ENCODE results near the gene RNF17.

The RNF17 gene

GRCh38 chr13:24900507-24900906, 136.5 kb downstream of the RNF17 start:
- H3K4me1 Mint-ChIP-seq (ENCODE audit: low read depth in 2 of 2), result no peaks in the 10 kb centered on the region
- no peaks in the 10 kb centered on the region for H3K27me3 Mint-ChIP-seq
- peaks cover 4% of the 10 kb centered on the region for H3K36me3 Mint-ChIP-seq (ENCODE audit: insufficient read depth)
- no peak overlapping the region for H3K27ac Mint-ChIP-seq
- H3K4me3 Mint-ChIP-seq, result no peak overlapping the region
- no peak for DNase-seq
- no peak for ATAC-seq (replicated peaks)
- H3K9me3 Mint-ChIP-seq, result no peaks in the 10 kb centered on the region

GRCh38 chr13:24905242-24905641, 141.3 kb downstream of the RNF17 start:
- H3K36me3 Mint-ChIP-seq (ENCODE audit: insufficient read depth), result peaks cover under 1% of the 10 kb centered on the region
- no peak for DNase-seq

GRCh38 chr13:24906268-24906667, 142.3 kb downstream of the RNF17 start:
- no peaks in the 10 kb centered on the region for H3K4me1 Mint-ChIP-seq (ENCODE audit: low read depth in 2 of 2)
- H3K36me3 Mint-ChIP-seq (ENCODE audit: insufficient read depth), result peaks cover 1% of the 10 kb centered on the region
- H3K4me3 Mint-ChIP-seq, result no peak overlapping the region
- peak overlapping the region in 1 of 2 donors; percentile 0 for H3K27ac Mint-ChIP-seq
- no peaks in the 10 kb centered on the region for H3K27me3 Mint-ChIP-seq
- DNase-seq (no peak), ATAC-seq (replicated peaks) (no peak)
- H3K9me3 Mint-ChIP-seq, result no peaks in the 10 kb centered on the region

More at GRCh38 chr13:24905242-24905641, 141.3 kb downstream of the RNF17 start:
- Mint-ChIP-seq H3K4me1 (ENCODE audit: low read depth in 2 of 2) (no peaks in the 10 kb centered on the region), H3K27me3 (no peaks in the 10 kb centered on the region), H3K27ac (no peak overlapping the region), H3K4me3 (no peak overlapping the region), H3K9me3 (no peaks in the 10 kb centered on the region)
- no peak for ATAC-seq (replicated peaks)

- H3K27ac Mint-ChIP-seq, result no peak overlapping the region
- ATAC-seq (replicated peaks), result no peak
- H3K36me3 Mint-ChIP-seq (ENCODE audit: insufficient read depth), result peaks cover 7% of the 10 kb centered on the region
- no peaks in the 10 kb centered on the region for H3K27me3 Mint-ChIP-seq
- H3K4me3 Mint-ChIP-seq, result no peak overlapping the region
- no peak for DNase-seq
- no peaks in the 10 kb centered on the region for H3K4me1 Mint-ChIP-seq (ENCODE audit: low read depth in 2 of 2)
- H3K9me3 Mint-ChIP-seq, result no peaks in the 10 kb centered on the region
Measured at GRCh38 chr13:24910502-24911132, 146.6 kb downstream of the RNF17 start.

GRCh38 chr13:24911133-24911908, 147.4 kb downstream of the RNF17 start:
- Mint-ChIP-seq H3K36me3 (ENCODE audit: insufficient read depth) (peaks cover 7% of the 10 kb centered on the region), H3K9me3 (no peaks in the 10 kb centered on the region), H3K4me3 (no peak overlapping the region), H3K27ac (no peak overlapping the region), H3K27me3 (no peaks in the 10 kb centered on the region), H3K4me1 (ENCODE audit: low read depth in 2 of 2) (no peaks in the 10 kb centered on the region)
- DNase-seq, result no peak
- no peak for ATAC-seq (replicated peaks)

- ATAC-seq (replicated peaks) (no peak), DNase-seq (no peak)
- Mint-ChIP-seq H3K9me3 (no peaks in the 10 kb centered on the region), H3K27me3 (no peaks in the 10 kb centered on the region), H3K27ac (no peak overlapping the region), H3K36me3 (ENCODE audit: insufficient read depth) (peaks cover 4% of the 10 kb centered on the region), H3K4me3 (no peak overlapping the region), H3K4me1 (ENCODE audit: low read depth in 2 of 2) (no peaks in the 10 kb centered on the region)
Measured at GRCh38 chr13:24916464-24916863, 152.5 kb downstream of the RNF17 start.

GRCh38 chr13:24921003-24921402, 157.0 kb downstream of the RNF17 start:
- Mint-ChIP-seq H3K9me3 (no peaks in the 10 kb centered on the region), H3K36me3 (ENCODE audit: insufficient read depth) (peaks cover 12% of the 10 kb centered on the region), H3K27me3 (no peaks in the 10 kb centered on the region), H3K4me3 (peak overlapping the region in 1 of 2 donors; percentile 98), H3K27ac (no peak overlapping the region), H3K4me1 (ENCODE audit: low read depth in 2 of 2) (peaks cover 5 to 16% of the 10 kb centered on the region in 2 donors)
- DNase-seq (no peak), ATAC-seq (replicated peaks) (no peak)

GRCh38 chr13:24921881-24922280, 157.9 kb downstream of the RNF17 start:
- Mint-ChIP-seq H3K27ac (peak overlapping the region; percentile 87 to 96), H3K9me3 (no peaks in the 10 kb centered on the region), H3K36me3 (ENCODE audit: insufficient read depth) (peaks cover 12% of the 10 kb centered on the region), H3K4me1 (ENCODE audit: low read depth in 2 of 2) (peaks cover 5 to 16% of the 10 kb centered on the region in 2 donors), H3K27me3 (no peaks in the 10 kb centered on the region), H3K4me3 (peak overlapping the region; percentile 97 to 98)
- DNase-seq (no peak), ATAC-seq (replicated peaks) (no peak)

GRCh38 chr13:24922387-24922744, 158.4 kb downstream of the RNF17 start:
- ATAC-seq (replicated peaks) (peak; percentile 17), DNase-seq (peak in 2 of 3 experiments; percentile 4)
- Mint-ChIP-seq H3K4me3 (peak overlapping the region; percentile 97 to 98), H3K27me3 (no peaks in the 10 kb centered on the region), H3K4me1 (ENCODE audit: low read depth in 2 of 2) (peaks cover 5 to 16% of the 10 kb centered on the region in 2 donors), H3K9me3 (no peaks in the 10 kb centered on the region), H3K27ac (peak overlapping the region; percentile 87 to 96), H3K36me3 (ENCODE audit: insufficient read depth) (peaks cover 12% of the 10 kb centered on the region)

- DNase-seq (peak; percentile 88 to 89 (median 89)), ATAC-seq (replicated peaks) (peak; percentile 97)
- Mint-ChIP-seq H3K27ac (peak overlapping the region; percentile 87 to 96), H3K27me3 (no peaks in the 10 kb centered on the region), H3K9me3 (no peaks in the 10 kb centered on the region), H3K4me3 (peak overlapping the region; percentile 97 to 98), H3K4me1 (ENCODE audit: low read depth in 2 of 2) (peaks cover 5 to 16% of the 10 kb centered on the region in 2 donors), H3K36me3 (ENCODE audit: insufficient read depth) (peaks cover 12% of the 10 kb centered on the region)
Measured at GRCh38 chr13:24922745-24923591, 159.0 kb downstream of the RNF17 start.

GRCh38 chr13:24925318-24926231, 161.6 kb downstream of the RNF17 start:
- Mint-ChIP-seq H3K9me3 (no peaks in the 10 kb centered on the region), H3K36me3 (ENCODE audit: insufficient read depth) (peaks cover 12% of the 10 kb centered on the region), H3K4me1 (ENCODE audit: low read depth in 2 of 2) (peaks cover 5 to 16% of the 10 kb centered on the region in 2 donors), H3K27ac (no peak overlapping the region), H3K4me3 (no peak overlapping the region), H3K27me3 (peaks cover 3 to 7% of the 10 kb centered on the region in 2 donors)
- ATAC-seq (replicated peaks), result no peak
- DNase-seq, result no peak

GRCh38 chr13:24927810-24928404, 163.9 kb downstream of the RNF17 start:
- no peak overlapping the region for H3K27ac Mint-ChIP-seq
- ATAC-seq (replicated peaks) (no peak), DNase-seq (no peak)
- no peaks in the 10 kb centered on the region for H3K9me3 Mint-ChIP-seq
- peaks cover 22 to 29% of the 10 kb centered on the region in 2 donors for H3K27me3 Mint-ChIP-seq
- no peak overlapping the region for H3K4me3 Mint-ChIP-seq
- H3K36me3 Mint-ChIP-seq (ENCODE audit: insufficient read depth), result peaks cover 5% of the 10 kb centered on the region
- H3K4me1 Mint-ChIP-seq (ENCODE audit: low read depth in 2 of 2), result peaks cover 0 to 5% of the 10 kb centered on the region in 2 donors

Data from effector memory CD8-positive, alpha-beta T cell (primary cell).